GM19372 (cell line): ENCODE measurements around the gene LOXHD1.

ENCODE experiments used
- ATAC-seq: cut with Tn5 transposase; IDR thresholded peaks from one replicate; pipeline ENCODE4 v1.9.1; 2021; ENCODE audit warnings: mild to moderate bottlenecking, low read depth, moderate library complexity; ENCODE audit not compliant: unreplicated experiment

Gene LOXHD1

DNA sequence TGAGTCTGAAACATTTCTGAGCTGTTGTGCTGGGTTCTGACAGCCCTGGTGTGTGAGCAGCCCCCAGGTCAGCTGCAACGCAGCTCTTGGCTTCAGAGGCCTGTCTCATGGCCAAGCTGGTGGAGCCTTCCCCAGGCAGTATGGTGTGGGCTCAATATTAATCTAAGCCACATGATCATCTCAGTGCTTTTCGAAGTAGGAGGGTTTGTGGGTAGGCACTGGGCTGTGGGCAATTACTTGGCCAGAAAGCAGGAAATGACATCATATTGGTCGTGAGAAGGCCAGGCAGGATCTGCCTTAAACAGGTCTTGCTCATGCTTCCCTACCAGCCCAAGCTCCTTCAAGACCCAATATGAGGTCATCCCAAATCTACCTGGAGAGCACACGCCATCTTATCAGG is 26.9 kb downstream of the LOXHD1 start:
- no peak for ATAC-seq

DNA sequence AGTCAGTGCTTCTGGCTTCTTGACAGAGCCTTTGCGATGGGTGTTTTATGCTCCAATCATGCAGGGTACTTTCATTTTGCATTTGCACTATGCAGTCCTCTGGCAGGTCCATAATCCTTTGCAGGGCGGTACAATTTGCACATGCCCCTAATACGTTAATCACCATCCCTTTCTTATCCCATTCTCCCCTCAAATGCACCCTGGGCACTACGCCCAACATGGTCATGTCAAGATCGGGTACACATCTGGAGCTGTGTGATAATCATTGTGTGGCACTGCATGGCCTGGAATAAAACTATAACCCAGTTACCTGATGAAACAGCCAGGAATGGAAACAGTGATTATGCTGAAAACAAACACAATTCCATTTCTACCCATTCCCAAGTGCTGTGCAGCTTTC is 27.7 kb downstream of the LOXHD1 start:
- ATAC-seq: no peak

DNA sequence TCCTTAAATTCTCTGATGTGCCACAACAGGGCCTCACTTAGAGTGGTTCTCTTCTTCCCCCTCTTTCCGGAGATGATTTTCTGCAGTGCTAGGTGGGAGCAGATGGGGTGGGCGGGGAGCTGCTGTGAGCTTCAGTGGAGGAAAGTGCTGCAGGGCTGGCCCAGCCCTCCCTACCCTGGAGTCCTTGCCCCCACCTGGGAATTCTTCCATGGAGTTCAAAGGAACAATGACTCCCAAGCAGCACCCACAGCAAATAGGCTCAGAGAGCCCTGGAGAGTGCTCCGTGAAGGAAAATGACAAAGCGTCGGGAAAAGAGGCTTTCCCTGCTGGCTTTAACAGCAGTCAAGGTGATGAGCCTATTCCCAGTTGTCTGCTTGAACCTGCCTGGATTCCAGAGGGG is 28.8 kb downstream of the LOXHD1 start:
- ATAC-seq: no peak

DNA sequence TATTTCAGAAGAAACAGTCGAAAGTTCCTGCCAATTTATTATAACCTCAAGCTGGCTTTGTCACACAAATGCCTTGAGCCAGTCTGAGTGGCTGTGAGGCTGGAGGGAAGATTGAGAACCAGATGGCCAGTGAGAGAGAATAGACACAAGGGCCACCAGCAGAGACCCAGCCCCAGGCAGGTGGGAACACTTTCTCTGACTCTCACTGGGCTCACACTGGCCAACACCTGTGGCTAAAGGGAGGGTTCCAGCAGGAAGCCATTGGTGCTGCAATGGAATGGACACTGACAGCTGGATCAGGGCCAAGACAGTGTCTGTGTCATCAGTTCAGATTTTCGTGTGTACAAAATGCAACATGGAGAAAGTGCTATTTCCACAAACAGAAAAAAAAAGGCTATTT is 29.9 kb downstream of the LOXHD1 start:
- ATAC-seq: no peak

DNA sequence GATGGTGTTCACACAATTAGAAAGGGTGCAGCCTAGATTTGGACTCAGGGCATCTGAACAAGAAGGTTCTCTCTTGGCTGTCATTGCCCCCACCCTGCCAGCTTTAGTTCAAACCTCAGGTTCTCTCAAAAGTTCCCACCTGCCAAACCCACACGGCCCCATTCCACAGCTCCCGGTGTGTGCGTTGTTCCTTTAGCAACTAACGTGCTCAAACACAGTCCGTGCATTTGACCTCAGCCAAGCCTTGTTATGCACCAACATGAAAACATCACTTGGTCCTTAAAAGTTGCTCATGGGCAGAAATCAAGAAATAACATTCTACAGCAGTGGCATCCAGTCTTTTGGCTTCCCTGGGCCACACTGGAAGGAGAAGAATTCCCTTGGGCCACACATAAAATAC is 32.0 kb downstream of the LOXHD1 start:
- ATAC-seq: no peak

DNA sequence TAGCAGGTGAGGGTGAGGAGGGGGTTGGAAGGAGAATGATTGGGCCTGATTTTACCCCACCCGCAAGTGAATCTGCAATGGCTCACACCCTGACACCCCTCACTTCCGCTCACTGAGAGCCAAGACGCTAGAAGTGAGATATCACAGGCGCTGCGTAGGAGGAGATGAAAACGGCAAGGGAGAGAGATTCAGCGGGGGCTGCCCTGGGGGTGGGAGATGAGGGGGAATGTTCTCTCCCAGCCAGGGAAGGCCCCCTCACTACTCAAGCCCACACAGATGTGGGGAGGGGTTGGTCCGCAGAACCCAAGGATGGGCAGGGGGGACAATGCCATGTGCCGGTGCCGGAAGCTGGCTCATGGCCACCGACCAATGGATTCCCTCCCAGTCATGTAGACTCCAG is 32.9 kb downstream of the LOXHD1 start:
- no peak for ATAC-seq

DNA sequence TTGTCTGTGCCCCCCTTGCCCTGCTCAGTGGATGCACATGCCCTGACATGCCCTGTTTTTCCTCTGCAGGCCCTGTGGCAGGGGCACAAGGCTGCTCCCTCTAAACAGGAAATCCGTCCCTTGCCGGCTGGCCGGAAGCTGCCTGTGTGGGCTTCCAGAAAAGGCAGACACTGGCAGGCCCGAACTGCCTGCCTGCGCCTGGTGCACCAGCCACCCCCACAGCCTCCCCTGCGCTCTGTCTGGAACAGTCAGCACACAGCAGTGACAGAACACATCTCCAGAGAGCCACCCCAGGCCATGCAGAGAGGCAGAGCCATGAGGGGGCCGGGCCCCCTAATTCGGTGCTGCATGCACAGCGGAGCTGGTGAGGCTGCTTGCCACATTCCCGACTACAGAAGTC is 33.5 kb downstream of the LOXHD1 start:
- no peak for ATAC-seq

DNA sequence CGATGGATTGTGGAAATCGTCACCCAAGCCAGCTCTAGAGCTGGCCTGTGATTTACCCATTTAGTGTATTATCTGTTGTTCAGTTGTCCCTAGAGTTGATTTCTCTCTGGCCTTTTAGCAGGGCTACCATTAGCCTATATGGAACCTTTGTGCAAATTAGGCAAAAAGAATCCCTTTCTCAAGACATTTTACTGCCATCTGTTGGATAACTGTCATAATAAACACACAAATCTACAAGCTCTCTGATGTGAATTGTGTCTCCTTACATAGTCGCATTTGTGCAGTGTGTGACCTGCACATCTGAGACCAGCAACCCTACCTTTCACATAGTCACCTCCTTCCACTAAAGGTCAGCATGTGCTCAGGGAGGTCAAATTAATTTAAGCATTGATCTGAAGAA is 34.0 kb downstream of the LOXHD1 start:
- no peak for ATAC-seq

DNA sequence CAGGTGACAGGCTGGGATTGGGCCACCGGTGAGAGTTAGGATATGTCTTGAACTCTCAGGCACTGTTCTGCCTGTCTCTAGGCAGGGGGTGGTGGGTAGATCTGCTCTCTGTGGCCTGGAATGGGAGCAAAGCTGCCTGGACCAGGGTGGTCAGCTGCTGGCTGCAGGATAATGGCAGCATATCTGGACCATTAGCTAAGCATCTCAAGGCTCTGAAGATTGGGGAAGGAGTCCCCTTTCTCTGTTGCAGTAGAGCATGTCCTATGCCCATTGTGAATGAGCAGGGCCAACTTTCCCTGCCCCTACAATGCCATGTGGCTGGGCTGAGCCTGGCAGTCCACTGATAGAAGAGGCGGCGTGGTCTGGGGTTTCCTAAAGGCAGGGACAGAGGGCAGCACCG is 34.6 kb downstream of the LOXHD1 start:
- no peak for ATAC-seq

DNA sequence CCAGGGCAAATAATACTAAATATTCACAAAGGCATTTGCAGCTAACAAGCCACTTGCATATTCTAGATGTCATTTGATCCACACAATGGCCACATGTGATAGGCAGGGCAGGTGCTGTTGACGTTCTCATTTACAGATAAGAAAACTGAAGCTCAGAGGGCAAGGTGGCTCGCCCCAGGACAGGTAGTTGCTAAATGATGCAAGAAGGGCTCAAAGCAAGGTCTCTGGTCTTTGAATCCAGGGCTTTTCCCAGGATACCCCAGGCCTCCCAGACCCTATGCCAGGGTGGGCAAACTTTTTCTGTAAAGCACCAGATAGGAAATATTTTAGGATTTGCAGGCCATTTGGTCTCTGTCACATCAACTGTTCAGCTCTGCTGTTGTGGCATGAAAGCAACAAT is 35.1 kb downstream of the LOXHD1 start:
- no peak for ATAC-seq

DNA sequence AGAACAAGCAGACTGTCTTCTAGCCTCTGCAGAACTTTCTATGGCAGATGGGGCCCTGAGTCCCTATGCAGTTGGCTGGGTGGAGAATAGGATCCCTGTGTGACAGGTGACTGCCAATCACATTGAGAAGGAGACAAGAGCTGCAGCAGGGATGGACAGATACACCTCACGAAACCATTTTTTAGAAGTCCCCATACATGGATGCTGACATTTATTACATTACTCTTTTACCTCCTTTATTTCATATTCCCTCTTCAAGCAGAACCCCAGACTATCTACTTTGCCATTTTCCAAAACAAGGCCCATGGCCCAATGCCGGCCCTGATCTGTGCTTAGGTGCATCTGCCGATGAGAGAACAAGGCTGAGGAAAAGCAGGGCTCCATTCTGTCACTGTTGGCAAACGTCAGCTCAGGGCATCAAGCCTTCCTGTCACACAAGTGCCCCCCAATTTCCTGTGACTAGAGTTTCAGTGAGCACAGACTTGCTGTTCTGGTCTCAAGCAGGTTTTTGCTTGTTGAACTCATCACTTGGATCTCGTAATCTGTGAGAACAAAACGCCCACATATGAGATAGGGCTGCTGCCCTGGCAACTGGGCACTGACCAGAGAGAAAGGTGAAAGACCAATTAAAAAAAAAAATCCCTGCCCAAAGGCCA is 35.8 kb downstream of the LOXHD1 start:
- no peak for ATAC-seq

DNA sequence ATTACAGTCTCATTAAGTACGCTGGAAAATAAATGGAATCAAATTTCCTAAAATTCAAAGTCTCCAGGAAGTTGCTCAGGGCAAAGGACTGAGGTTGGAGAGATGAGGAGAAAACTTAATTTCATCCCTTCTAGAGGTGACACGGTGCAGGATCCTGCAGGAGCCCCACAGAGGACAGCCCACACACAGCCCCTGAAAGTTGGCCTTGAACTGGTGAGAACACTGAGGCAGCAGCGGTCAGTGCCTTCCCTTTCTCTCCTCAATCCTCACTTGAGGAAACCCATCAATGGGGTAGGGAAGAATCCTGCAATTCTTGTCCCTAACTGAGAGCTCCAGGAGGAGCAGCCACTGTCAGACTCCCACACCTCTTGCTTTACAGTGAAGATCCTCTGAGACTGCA is 37.5 kb downstream of the LOXHD1 start:
- no peak for ATAC-seq

DNA sequence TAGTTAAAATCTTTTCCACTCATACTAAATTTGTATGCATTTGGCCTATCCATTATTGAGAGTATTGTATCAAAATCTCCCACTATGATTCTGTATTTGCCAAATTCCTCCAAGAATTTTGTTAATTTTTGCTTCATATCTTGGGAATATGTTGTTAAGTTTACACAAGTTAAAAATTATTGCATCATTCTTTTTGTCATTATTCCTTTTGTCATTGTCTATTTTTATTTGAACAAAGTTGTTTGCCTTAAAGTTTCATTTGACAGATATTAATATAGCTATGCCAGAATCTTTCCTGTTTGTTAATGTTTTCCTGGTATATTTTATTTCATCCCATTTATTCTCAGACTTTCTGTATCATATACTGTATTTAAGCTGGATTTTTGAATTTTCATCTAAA is 41.3 kb downstream of the LOXHD1 start:
- ATAC-seq: no peak

DNA sequence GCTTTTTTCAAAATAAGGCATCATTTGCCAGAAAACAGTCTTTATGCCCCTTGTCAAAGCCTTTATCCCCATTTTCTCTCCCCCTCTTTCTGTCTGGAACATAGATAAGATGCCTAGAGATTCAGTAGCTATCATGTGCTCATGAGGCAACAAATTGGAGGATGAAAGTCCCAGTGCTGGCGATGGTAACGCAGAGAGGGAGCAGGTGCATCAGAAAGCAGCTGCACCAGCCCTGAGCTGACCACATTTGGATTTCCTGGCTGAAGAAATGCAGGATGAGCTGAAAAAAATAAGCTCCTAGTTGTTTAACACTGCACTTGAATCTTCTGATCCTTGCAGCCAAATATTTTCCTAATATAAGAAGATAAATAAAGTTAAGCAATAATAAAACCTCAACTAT is 48.0 kb downstream of the LOXHD1 start:
- no peak for ATAC-seq

DNA sequence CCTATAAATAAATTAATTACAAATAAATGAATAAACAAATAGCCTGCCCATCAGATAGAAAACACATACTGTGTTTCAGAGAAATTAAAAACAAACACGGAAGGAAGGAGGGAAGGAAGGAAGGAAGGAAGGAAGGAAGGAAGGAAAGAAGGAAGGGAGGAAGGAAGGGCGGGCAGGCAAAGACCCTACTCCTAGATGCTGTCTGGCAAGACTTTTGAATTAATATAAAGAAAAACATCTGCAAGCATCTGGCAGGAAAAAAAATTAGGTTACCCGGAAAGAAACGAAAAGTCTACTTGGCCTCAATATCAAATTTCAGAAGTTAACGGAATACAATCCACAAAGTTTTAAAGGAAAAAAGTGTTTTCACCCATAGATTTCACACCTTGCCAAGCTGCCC is 49.1 kb downstream of the LOXHD1 start:
- no peak for ATAC-seq

DNA sequence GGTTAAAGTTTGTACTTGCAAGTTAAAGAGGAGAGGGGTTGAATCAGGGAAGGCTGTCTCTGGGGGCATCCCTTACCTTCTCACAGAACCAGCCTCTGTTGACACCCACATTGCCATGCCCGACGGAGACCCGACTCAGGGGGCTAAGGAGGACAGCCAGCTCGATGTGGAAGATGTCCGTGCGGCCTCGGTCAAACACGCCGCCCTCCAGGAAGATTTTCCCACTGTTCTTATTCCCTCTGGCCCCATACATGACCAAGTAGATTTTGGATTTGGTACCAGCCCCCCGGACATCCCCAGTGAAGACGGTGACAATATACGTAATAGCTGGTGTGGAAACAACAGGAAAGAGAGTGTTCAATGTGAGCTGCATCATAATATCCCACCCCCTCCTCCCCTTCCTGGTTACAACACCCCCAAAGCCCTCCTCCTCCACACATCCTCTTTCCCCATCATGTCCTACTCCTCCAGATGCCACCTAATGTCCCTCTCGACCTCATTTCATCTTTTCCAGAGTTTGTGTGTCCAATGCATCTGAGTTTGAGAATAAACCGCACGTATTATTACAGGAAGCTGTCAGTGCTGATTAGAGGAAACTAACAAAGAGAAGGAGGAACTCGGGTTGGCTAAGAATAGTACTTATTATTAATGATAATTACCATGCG is 55.7 kb downstream of the LOXHD1 start:
- ATAC-seq: no peak

DNA sequence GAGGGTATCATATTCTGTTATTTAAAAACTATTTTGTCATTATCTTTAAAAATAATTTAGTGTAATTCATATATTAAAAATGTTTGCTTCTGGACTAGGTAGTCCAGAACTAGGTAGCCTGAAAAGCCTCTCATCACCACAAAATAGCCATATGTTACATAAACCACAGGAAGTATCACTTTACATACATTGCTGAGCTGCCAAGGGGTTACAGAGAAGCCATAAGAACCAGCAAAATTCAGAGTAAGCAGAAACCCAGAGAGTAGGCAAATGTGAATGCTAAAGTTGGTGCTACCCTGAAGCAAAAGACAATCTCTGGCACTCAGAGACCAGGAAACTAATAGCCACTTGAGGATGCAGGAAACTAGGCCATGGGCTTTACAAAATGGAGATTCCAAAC is 60.9 kb downstream of the LOXHD1 start:
- peak; percentile 59 for ATAC-seq

DNA sequence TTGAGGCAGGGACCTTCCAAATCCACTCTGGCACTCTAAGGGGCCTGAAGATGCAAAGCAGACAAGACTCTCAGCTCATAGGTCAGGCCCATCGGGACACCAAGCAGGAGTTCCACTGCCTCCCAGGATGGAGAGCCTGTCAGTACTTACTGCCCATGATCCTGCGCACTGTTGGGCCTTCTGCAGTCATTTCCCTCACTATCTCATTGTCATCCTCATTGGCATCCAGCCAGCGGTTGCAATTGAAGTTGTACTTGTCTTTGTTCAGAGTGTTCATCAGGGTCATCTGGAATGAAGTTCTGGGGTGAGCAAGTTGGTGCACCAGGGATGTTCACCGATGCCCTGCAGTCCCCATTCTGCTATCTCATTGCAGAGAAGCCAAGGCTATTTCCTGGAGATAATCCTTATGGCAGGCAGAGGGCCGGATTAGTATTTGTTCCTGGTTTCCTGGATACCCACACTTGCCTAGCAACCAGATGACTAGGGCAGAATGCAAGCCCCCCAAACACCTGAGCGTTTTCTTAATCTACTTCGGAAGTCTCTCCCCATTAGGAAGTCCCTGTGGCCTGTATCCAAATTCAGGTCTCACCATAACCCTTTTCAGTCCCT is 65.1 kb downstream of the LOXHD1 start:
- ATAC-seq: no peak

DNA sequence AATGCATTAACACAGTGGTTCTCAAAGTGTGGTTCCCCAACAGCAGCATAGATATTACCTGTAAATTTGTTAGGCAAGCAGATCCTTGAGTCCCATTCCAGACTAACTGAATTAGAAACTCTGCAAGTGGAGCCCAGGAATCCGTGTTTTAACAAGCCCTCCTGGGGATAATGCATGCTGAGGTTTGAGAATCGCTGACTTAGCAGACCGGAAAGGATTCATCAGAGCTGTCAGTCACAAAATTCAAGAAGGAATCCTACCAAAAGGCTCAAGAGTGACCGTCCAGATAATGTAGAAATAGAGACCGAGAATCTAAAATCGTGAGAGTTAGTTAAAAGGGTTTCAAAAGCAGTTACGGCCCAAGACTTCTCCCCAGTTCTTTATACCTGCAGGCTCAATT is 66.9 kb downstream of the LOXHD1 start:
- no peak for ATAC-seq

DNA sequence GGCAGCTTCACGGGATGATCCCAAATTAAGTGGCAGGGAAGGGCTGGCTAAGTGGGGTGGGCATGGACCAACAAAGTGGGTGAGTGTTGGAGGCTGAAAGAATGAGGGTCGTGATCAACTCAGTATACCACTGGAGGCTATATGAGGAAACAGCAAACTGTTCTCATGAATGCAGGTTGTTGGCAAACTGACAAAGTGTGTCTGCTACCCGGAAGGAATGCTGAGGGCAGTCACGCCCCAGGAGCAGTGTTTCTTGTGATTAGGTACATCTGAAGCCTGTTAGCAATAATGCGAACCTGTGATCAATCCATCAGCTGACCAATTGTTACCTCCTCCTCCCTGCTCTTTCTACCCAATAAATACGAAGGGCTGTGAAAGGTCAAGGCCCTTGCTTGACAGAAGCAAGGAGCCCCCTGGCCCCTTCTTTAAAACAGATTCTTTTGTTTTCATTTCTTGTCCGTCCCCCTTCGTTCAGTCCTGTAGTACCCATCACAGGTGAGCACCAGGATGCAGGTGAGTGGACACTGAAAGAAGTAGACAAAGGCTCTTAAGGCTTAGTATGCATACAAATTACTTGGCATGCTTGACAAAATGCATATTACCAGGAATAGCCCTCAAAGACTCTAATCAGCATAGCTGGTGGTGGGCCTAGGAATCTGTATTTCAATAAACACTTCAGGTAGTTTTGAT is 67.9 kb downstream of the LOXHD1 start:
- no peak for ATAC-seq

DNA sequence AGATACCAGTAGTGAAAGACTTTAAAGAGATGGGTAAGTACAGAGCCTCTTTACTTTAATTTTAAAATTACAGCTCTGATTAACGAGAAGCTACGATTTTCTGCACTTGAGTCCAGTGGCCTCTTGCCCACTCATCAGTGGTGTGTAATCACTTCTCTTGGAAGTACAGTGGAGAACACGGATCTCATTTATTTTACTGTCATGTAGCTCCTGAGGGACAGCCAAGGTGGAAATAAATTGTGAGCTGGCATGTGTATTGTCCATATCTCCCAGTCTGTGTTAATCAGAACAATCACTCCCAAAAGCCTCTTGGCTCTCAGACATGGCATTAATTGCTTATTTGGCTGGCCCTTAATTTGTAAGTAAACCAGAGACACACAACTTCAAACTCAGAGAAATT is 69.4 kb downstream of the LOXHD1 start:
- ATAC-seq: no peak

DNA sequence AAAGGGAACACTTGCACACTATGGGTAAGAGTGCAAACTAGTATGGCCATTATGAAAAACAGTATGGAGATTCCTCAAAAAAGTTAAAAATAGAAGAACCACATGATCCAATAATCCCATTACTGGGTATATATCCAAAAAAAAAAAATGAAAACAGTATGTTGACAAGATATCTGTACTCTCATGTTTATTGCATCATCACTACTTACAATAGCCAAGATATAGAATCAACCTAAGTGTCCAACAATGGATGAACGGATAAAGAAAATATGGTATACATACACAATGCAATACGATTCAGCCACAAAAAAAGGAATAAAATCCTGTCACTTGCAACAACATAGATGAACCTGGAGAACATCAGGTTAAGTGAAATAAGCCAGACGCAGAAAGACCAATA is 73.3 kb downstream of the LOXHD1 start:
- ATAC-seq: no peak
